ENCODE data around the gene KRTAP21-2. TPM values are rescaled to one million over a fixed set of nuclear protein-coding genes. Genes with fewer than 3 reads are reported as not detected.

The KRTAP21-2 gene
- not detected for polyA plus RNA-seq (2013, experiment 1 of 2)
- polyA plus RNA-seq (2013, experiment 2 of 2) = not detected

GRCh38 chr21:30747159-30747558 is at the start of gene KRTAP21-2:
KRTAP21-2 (minus strand) TSS chr21:30747259; CDS start chr21:30747202, 57 bp downstream.
- H3K18ac ChIP-seq (ENCODE audit: low read depth in 1 of 2, low read length in 2 of 2) = no peak within 1 kb of the TSS
- H3K79me1 ChIP-seq (replicated peaks; ENCODE audit: low read length, poor library complexity, severe bottlenecking) = no peaks in the 10 kb centered on the region
- no peaks in the 10 kb centered on the region for H3K36me3 ChIP-seq (ENCODE audit: control insufficient read depth in 1 of 2, insufficient read depth in 2 of 2, low read depth in 1 of 2, low read length in 2 of 2)
- no peak within 1 kb of the TSS for H4K91ac ChIP-seq (ENCODE audit: low read length)
- H2BK120ac ChIP-seq (ENCODE audit: low read depth, low read length) = no peak within 1 kb of the TSS
- no peak within 1 kb of the TSS for H3K9ac ChIP-seq (ENCODE audit: low read length)
- H3K4me3 ChIP-seq (ENCODE audit: insufficient read depth in 1 of 2, low read depth in 1 of 2, low read length in 2 of 2) = no peak within 1 kb of the TSS
- no peak within 1 kb of the TSS for H2AK5ac ChIP-seq (ENCODE audit: low read length, severe bottlenecking)
- H3K14ac ChIP-seq (ENCODE audit: low read length in 2 of 2) = no peak within 1 kb of the TSS
- H2BK15ac ChIP-seq (ENCODE audit: low read depth, poor library complexity, severe bottlenecking) = no peak within 1 kb of the TSS
- H3K27ac ChIP-seq (ENCODE audit: low read length, poor library complexity, severe bottlenecking) = no peak within 1 kb of the TSS
- no peak within 1 kb of the TSS for H2BK12ac ChIP-seq (ENCODE audit: low read length in 2 of 2)
- no peak for DNase-seq
- H2AFZ ChIP-seq (ENCODE audit: low read depth, low read length) = no peak within 1 kb of the TSS
- H3K4ac ChIP-seq (ENCODE audit: low read depth in 1 of 2, low read length in 2 of 2) = no peak within 1 kb of the TSS
- H2BK5ac ChIP-seq (ENCODE audit: low read depth, low read length, poor library complexity, severe bottlenecking) = no peak within 1 kb of the TSS
- no peak within 1 kb of the TSS for H4K8ac ChIP-seq (ENCODE audit: low read length)
- no peaks in the 10 kb centered on the region for H3K9me3 ChIP-seq (ENCODE audit: control insufficient read depth, low read length)
- no peaks in the 10 kb centered on the region for H3K4me1 ChIP-seq (ENCODE audit: control insufficient read depth, insufficient read depth, low read depth, low read length)
- no peak within 1 kb of the TSS for H3K23ac ChIP-seq (ENCODE audit: low read length in 2 of 2)
- no peak within 1 kb of the TSS for H3K4me2 ChIP-seq (ENCODE audit: low read length, poor library complexity, severe bottlenecking)
- no peaks in the 10 kb centered on the region for H3K27me3 ChIP-seq (ENCODE audit: control insufficient read depth in 1 of 2, insufficient read depth in 1 of 2, low read length in 2 of 2)

- Histone ChIP-seq H3K9me3 (ENCODE audit: control insufficient read depth, low read length) (no peaks in the 10 kb centered on the region), H2BK15ac (ENCODE audit: low read depth, poor library complexity, severe bottlenecking) (no peak overlapping the region), H4K91ac (ENCODE audit: low read length) (no peak overlapping the region), H3K4ac (ENCODE audit: low read depth in 1 of 2, low read length in 2 of 2) (no peak overlapping the region), H3K36me3 (ENCODE audit: control insufficient read depth in 1 of 2, insufficient read depth in 2 of 2, low read depth in 1 of 2, low read length in 2 of 2) (no peaks in the 10 kb centered on the region), H2BK120ac (ENCODE audit: low read depth, low read length) (no peak overlapping the region), H3K4me1 (ENCODE audit: control insufficient read depth, insufficient read depth, low read depth, low read length) (no peaks in the 10 kb centered on the region), H3K27ac (ENCODE audit: low read length, poor library complexity, severe bottlenecking) (no peak overlapping the region), H3K4me3 (ENCODE audit: insufficient read depth in 1 of 2, low read depth in 1 of 2, low read length in 2 of 2) (no peak overlapping the region), H3K27me3 (ENCODE audit: control insufficient read depth in 1 of 2, insufficient read depth in 1 of 2, low read length in 2 of 2) (no peaks in the 10 kb centered on the region), H2AK5ac (ENCODE audit: low read length, severe bottlenecking) (no peak overlapping the region), H2BK12ac (ENCODE audit: low read length in 2 of 2) (no peak overlapping the region), H3K23ac (ENCODE audit: low read length in 2 of 2) (no peak overlapping the region), H2AFZ (ENCODE audit: low read depth, low read length) (no peak overlapping the region), H3K18ac (ENCODE audit: low read depth in 1 of 2, low read length in 2 of 2) (no peak overlapping the region), H3K4me2 (ENCODE audit: low read length, poor library complexity, severe bottlenecking) (no peak overlapping the region), H3K9ac (ENCODE audit: low read length) (no peak overlapping the region), H2BK5ac (ENCODE audit: low read depth, low read length, poor library complexity, severe bottlenecking) (no peak overlapping the region), H3K79me1 (replicated peaks; ENCODE audit: low read length, poor library complexity, severe bottlenecking) (no peaks in the 10 kb centered on the region), H3K14ac (ENCODE audit: low read length in 2 of 2) (no peak overlapping the region), H4K8ac (ENCODE audit: low read length) (no peak overlapping the region)
- no peak for DNase-seq
- WGBS = 63% methylated on average over 1 of the region's 2 CpGs
Measured at GRCh38 chr21:30793581-30794314, 46.7 kb upstream of the KRTAP21-2 start.

- Histone ChIP-seq H3K14ac (ENCODE audit: low read length in 2 of 2) (no peak overlapping the region), H3K9ac (ENCODE audit: low read length) (no peak overlapping the region)
- no CpG with 5 or more reads among the region's 1 CpG for WGBS
Measured at GRCh38 chr21:30779249-30779648, 32.2 kb upstream of the KRTAP21-2 start.

DNA sequence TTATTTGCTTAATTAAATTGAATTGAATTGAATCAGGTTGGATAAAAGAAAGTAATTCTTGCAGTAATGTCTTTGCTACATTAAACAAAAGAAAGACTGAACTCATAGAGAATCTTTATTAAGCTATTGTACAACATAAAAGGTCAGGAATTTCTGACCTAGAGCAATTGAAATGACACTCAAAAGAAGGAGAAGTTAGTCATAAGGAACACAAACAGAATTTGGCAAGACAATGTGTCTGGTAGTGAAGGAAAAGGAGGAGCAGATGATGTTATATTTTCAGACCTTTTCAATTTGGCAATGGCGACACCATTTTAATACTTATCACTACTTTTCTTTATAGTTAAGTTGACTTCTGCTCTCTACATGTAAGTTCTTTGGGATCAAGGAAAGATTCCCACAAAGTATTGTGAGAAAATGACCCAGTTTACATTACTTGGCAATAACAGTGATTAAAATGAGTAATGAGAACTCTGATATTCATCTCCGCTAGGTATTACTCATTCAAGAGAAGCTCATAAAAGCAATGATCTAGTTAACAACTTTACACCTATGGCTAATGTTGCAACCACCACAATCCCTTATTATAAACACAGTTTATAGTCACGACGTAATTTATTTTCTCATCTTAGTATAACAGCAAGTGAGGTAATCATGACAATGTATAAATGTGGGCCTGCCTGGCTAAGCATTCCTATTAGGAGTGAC is 22.8 kb upstream of the KRTAP21-2 start:
- no peaks in the 10 kb centered on the region for H3K27me3 ChIP-seq (ENCODE audit: control insufficient read depth in 1 of 2, insufficient read depth in 1 of 2, low read length in 2 of 2)
- H4K91ac ChIP-seq (ENCODE audit: low read length) = no peak overlapping the region
- 89% methylated on average over 1 of the region's 4 CpGs for WGBS

More at GRCh38 chr21:30779249-30779648, 32.2 kb upstream of the KRTAP21-2 start:
- no peak overlapping the region for H3K27ac ChIP-seq (ENCODE audit: low read length, poor library complexity, severe bottlenecking)
- no peak overlapping the region for H2AFZ ChIP-seq (ENCODE audit: low read depth, low read length)
- no peak overlapping the region for H2BK5ac ChIP-seq (ENCODE audit: low read depth, low read length, poor library complexity, severe bottlenecking)
- no peak overlapping the region for H2BK120ac ChIP-seq (ENCODE audit: low read depth, low read length)
- H2BK15ac ChIP-seq (ENCODE audit: low read depth, poor library complexity, severe bottlenecking) = no peak overlapping the region
- H4K91ac ChIP-seq (ENCODE audit: low read length) = no peak overlapping the region
- no peak overlapping the region for H3K4ac ChIP-seq (ENCODE audit: low read depth in 1 of 2, low read length in 2 of 2)
- H2BK12ac ChIP-seq (ENCODE audit: low read length in 2 of 2) = no peak overlapping the region
- H3K79me1 ChIP-seq (replicated peaks; ENCODE audit: low read length, poor library complexity, severe bottlenecking) = no peaks in the 10 kb centered on the region
- no peak overlapping the region for H3K18ac ChIP-seq (ENCODE audit: low read depth in 1 of 2, low read length in 2 of 2)
- H3K23ac ChIP-seq (ENCODE audit: low read length in 2 of 2) = no peak overlapping the region
- no peak overlapping the region for H2AK5ac ChIP-seq (ENCODE audit: low read length, severe bottlenecking)
- DNase-seq = no peak
- no peaks in the 10 kb centered on the region for H3K36me3 ChIP-seq (ENCODE audit: control insufficient read depth in 1 of 2, insufficient read depth in 2 of 2, low read depth in 1 of 2, low read length in 2 of 2)
- H3K9me3 ChIP-seq (ENCODE audit: control insufficient read depth, low read length) = peaks cover 8% of the 10 kb centered on the region
- H3K4me1 ChIP-seq (ENCODE audit: control insufficient read depth, insufficient read depth, low read depth, low read length) = no peaks in the 10 kb centered on the region
- no peak overlapping the region for H4K8ac ChIP-seq (ENCODE audit: low read length)
- no peak overlapping the region for H3K4me2 ChIP-seq (ENCODE audit: low read length, poor library complexity, severe bottlenecking)
- no peaks in the 10 kb centered on the region for H3K27me3 ChIP-seq (ENCODE audit: control insufficient read depth in 1 of 2, insufficient read depth in 1 of 2, low read length in 2 of 2)
- H3K4me3 ChIP-seq (ENCODE audit: insufficient read depth in 1 of 2, low read depth in 1 of 2, low read length in 2 of 2) = no peak overlapping the region

More for the DNA sequence above, 22.8 kb upstream of the KRTAP21-2 start:
- Histone ChIP-seq H2AFZ (ENCODE audit: low read depth, low read length) (no peak overlapping the region), H3K4ac (ENCODE audit: low read depth in 1 of 2, low read length in 2 of 2) (no peak overlapping the region), H3K9ac (ENCODE audit: low read length) (no peak overlapping the region), H3K27ac (ENCODE audit: low read length, poor library complexity, severe bottlenecking) (no peak overlapping the region), H3K4me3 (ENCODE audit: insufficient read depth in 1 of 2, low read depth in 1 of 2, low read length in 2 of 2) (no peak overlapping the region), H3K18ac (ENCODE audit: low read depth in 1 of 2, low read length in 2 of 2) (no peak overlapping the region), H2BK120ac (ENCODE audit: low read depth, low read length) (no peak overlapping the region), H3K14ac (ENCODE audit: low read length in 2 of 2) (no peak overlapping the region), H3K23ac (ENCODE audit: low read length in 2 of 2) (no peak overlapping the region), H3K4me1 (ENCODE audit: control insufficient read depth, insufficient read depth, low read depth, low read length) (no peaks in the 10 kb centered on the region), H3K4me2 (ENCODE audit: low read length, poor library complexity, severe bottlenecking) (no peak overlapping the region), H3K36me3 (ENCODE audit: control insufficient read depth in 1 of 2, insufficient read depth in 2 of 2, low read depth in 1 of 2, low read length in 2 of 2) (no peaks in the 10 kb centered on the region), H2BK5ac (ENCODE audit: low read depth, low read length, poor library complexity, severe bottlenecking) (no peak overlapping the region), H2BK15ac (ENCODE audit: low read depth, poor library complexity, severe bottlenecking) (no peak overlapping the region), H3K79me1 (replicated peaks; ENCODE audit: low read length, poor library complexity, severe bottlenecking) (no peaks in the 10 kb centered on the region), H2BK12ac (ENCODE audit: low read length in 2 of 2) (no peak overlapping the region), H2AK5ac (ENCODE audit: low read length, severe bottlenecking) (no peak overlapping the region), H4K8ac (ENCODE audit: low read length) (no peak overlapping the region), H3K9me3 (ENCODE audit: control insufficient read depth, low read length) (peaks cover 9% of the 10 kb centered on the region)
- DNase-seq = no peak
